ENCODE results near the gene YKT6. TPM values are rescaled to one million over a fixed set of nuclear protein-coding genes. Genes with fewer than 3 reads are reported as not detected.

Gene YKT6
- total RNA-seq, 1 donor from 2014 or later = 178 TPM

DNA sequence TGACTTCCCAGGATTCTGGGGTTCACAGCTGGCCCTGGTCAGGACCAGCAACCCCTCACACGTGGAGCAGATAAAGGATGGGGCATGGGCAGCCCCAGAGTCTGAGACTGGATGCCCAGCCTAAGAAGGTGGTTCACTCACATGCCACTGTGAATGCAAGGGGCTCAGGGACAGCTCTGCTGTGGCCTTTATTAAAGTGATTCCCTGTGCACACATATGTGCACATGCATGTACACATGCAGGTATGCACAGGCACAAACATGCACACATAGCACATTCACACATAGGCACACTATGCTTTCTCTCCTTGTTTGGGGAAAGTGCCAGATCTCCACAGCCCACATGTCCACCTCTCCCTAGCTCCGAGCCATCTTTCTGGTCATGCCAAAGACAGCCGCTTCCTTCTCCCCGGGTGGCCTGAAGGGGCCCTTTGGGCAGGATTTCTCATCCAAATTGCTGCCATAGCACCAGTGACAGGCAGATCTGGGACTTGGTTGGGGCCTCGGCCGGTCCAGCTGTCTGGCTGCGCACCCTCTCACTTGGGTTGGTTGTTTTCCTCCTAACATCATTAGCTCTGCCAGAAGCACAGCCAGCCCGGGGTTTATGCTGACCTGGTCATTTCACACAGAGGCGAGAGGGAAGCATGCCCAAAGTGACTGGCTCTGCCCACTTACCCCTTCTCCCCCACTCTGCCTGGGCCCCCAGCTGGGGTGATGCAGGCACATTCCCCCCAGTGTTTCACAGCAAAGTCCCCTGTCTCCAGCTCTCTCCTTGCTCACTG, 13.0 kb upstream of the YKT6 start:
- TF ChIP-seq, protein P1, sequence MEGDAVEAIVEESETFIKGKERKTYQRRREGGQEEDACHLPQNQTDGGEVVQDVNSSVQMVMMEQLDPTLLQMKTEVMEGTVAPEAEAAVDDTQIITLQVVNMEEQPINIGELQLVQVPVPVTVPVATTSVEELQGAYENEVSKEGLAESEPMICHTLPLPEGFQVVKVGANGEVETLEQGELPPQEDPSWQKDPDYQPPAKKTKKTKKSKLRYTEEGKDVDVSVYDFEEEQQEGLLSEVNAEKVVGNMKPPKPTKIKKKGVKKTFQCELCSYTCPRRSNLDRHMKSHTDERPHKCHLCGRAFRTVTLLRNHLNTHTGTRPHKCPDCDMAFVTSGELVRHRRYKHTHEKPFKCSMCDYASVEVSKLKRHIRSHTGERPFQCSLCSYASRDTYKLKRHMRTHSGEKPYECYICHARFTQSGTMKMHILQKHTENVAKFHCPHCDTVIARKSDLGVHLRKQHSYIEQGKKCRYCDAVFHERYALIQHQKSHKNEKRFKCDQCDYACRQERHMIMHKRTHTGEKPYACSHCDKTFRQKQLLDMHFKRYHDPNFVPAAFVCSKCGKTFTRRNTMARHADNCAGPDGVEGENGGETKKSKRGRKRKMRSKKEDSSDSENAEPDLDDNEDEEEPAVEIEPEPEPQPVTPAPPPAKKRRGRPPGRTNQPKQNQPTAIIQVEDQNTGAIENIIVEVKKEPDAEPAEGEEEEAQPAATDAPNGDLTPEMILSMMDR (IDR thresholded peaks at IDR 0.05; ENCODE audit: partially characterized antibody, unreplicated experiment) = no peak
- Mint-ChIP-seq H3K27me3 (ENCODE audit: unreplicated experiment) (peaks cover 3% of the 10 kb centered on the region), H3K9me3 (ENCODE audit: unreplicated experiment) (peaks cover 5% of the 10 kb centered on the region), H3K27ac (ENCODE audit: unreplicated experiment) (no peak overlapping the region), H3K4me3 (ENCODE audit: unreplicated experiment) (no peak overlapping the region), H3K36me3 (ENCODE audit: unreplicated experiment) (peaks cover 9% of the 10 kb centered on the region), H3K4me1 (ENCODE audit: low read depth, unreplicated experiment) (peaks cover 10% of the 10 kb centered on the region)
- no peak for DNase-seq

DNA sequence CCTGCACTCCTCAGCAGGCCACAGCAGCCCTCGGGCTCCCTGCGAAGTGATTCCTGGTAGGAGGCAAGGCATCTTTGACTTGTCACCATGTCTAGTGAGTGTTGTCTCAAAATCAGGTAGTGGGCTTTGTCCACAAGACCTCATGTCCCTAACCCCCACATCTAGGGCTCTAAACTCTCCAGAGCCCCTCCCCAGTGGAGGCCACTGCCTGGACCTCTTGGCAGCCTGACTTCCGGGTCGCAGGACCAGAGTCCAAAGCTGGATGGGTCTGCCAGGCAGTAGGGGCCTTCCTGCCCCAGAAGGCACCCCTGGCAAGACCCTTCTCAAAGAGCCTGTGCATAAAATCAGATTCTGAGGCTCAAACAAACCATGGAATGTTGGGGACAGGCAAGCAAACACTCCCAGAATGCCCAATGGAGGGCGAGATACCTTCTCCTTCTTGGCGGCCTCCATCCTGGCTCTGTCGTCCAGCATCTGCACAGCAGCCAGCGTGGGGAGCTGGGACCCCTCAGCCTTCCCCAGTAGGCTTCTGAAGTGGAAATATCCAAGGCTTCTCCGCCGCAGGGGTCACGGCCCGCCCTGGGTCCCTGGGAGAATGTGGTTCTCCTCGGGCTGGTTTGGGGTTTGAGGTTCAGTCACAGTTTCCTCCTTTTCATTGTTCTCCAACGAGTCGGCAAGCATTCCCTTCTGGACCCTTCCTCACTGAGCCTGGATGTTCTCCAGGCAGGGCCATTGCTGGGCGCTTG, 12.1 kb upstream of the YKT6 start:
- H3K4me1 Mint-ChIP-seq (ENCODE audit: low read depth, unreplicated experiment) = peaks cover 10% of the 10 kb centered on the region
- no peak overlapping the region for H3K27ac Mint-ChIP-seq (ENCODE audit: unreplicated experiment)
- H3K36me3 Mint-ChIP-seq (ENCODE audit: unreplicated experiment) = peaks cover 4% of the 10 kb centered on the region
- peaks cover 3% of the 10 kb centered on the region for H3K27me3 Mint-ChIP-seq (ENCODE audit: unreplicated experiment)
- TF ChIP-seq, protein P1 (IDR thresholded peaks at IDR 0.05; ENCODE audit: partially characterized antibody, unreplicated experiment) = no peak
- DNase-seq = no peak
- H3K9me3 Mint-ChIP-seq (ENCODE audit: unreplicated experiment) = peaks cover 3% of the 10 kb centered on the region
- H3K4me3 Mint-ChIP-seq (ENCODE audit: unreplicated experiment) = no peak overlapping the region

- Mint-ChIP-seq H3K9me3 (ENCODE audit: unreplicated experiment) (peaks cover 3% of the 10 kb centered on the region), H3K4me3 (ENCODE audit: unreplicated experiment) (no peak within 1 kb of the TSS)
- TF ChIP-seq, protein P1 (IDR thresholded peaks at IDR 0.05; ENCODE audit: partially characterized antibody, unreplicated experiment) = no peak
These were observed 11.3 kb upstream of the YKT6 start, which contains the start of gene GCK for GRCh38 chr7:44189286-44189992. Gene GCK (minus strand): TSS chr7:44189439. CDS start chr7:44188953, 486 bp downstream.

GRCh38 chr7:44189993-44190872, 10.5 kb upstream of the YKT6 start:
- Mint-ChIP-seq H3K36me3 (ENCODE audit: unreplicated experiment) (no peaks in the 10 kb centered on the region), H3K4me3 (ENCODE audit: unreplicated experiment) (no peak overlapping the region), H3K9me3 (ENCODE audit: unreplicated experiment) (peaks cover 3% of the 10 kb centered on the region), H3K27ac (ENCODE audit: unreplicated experiment) (no peak overlapping the region), H3K27me3 (ENCODE audit: unreplicated experiment) (no peaks in the 10 kb centered on the region), H3K4me1 (ENCODE audit: low read depth, unreplicated experiment) (peaks cover 1% of the 10 kb centered on the region)
- TF ChIP-seq, protein P1 (IDR thresholded peaks at IDR 0.05; ENCODE audit: partially characterized antibody, unreplicated experiment) = no peak
- DNase-seq = no peak

More at GRCh38 chr7:44189286-44189992, 11.3 kb upstream of the YKT6 start, which contains the start of gene GCK:
- Mint-ChIP-seq H3K27ac (ENCODE audit: unreplicated experiment) (no peak within 1 kb of the TSS), H3K4me1 (ENCODE audit: low read depth, unreplicated experiment) (peaks cover 8% of the 10 kb centered on the region), H3K27me3 (ENCODE audit: unreplicated experiment) (peaks cover 3% of the 10 kb centered on the region), H3K36me3 (ENCODE audit: unreplicated experiment) (peaks cover 4% of the 10 kb centered on the region)
- DNase-seq = peak; percentile 24

All from glutamatergic neuron (in vitro differentiated cells).